ENCODE measurements around the gene OSBP2.

Gene OSBP2

GRCh38 chr22:30868663-30869385 is 174.2 kb downstream of the OSBP2 start:
- DNase-seq (ENCODE audit: low read depth), result no peak

- no peak for DNase-seq (ENCODE audit: low read depth)
These were observed 175.2 kb downstream of the OSBP2 start for GRCh38 chr22:30869667-30870395.

DNA sequence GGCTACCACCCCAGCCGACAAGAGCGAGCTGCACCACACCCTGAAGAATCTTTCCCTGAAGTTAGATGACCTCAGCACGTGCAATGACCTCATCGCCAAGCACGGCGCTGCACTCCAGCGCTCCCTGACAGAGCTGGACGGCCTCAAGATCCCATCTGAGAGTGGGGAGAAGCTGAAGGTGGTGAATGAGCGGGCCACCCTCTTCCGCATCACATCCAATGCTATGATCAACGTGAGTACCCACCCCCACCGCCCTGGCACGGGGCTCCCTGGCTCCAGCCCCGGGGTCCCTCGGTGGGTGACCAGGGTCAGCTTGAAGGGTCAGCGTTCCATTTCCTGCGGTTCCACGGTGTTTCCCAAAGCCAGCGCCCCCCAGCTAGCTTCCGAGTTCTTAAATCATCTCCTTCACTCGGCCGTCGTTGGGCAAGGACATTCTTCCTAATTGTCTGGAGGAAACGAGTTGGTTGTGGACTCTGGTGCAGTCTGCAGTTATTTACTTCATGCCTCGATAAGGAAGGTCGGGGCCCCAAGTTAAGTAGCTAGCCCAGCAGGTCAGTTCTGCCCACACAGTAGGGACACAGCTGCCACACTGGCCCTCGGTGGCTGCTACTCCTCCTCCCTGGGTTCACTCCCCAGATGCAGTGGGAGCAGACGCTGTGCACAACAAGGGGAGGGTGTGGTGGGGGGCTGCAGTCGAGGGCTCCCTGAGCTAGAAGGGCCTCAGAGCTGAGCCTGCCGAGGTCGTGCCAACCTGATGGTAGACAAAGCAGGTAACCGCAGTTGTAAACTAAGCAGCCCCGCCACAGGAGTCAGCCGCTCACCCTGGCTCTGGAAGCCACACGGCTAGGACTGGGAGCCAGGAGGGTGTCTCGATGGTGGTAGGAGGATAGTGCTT is 176.0 kb downstream of the OSBP2 start:
- no peak for DNase-seq (ENCODE audit: low read depth)

DNA sequence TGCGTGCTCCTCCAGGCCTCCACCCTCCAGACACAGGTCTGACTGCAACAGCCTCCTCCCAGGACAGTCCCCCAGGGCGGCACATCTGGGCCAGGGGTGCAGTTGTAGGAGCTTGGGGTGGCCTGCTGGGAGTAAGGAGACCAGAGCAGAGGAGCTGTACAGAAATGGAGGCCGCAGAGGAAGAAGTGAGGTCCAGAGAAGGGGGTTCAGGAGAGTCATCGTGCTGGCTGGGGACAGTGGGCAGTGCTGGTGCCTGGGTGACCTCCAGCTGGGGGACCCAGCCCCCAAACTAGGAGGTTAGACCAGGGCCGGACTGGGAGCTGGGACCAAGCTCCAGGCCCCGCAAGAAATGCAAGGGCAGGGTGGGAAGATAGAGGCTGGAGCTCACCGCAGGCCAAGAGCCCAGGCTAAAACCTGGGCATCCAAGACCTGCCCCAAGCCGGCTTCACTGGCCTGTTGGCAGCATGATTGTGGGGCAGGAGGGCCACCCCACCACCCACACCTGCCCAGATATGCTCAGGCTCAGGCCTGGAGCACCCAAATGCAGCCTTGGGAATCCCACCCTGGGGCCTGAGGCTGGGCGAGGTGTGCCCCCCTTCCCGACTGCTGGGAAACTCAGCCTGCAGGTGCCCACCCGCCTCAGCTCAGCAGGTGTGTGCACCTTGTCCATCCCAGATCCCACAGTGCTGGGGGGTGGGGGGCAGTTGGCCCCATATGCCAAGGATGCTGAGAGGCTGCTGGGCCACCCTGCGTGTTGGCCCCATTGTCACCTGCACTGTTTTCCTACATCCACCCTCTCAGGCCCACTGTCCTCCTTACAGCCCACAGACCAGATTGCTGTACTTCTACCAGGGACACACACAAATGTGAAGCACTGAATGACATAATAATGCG is 177.0 kb downstream of the OSBP2 start:
- DNase-seq (ENCODE audit: low read depth), result no peak

DNA sequence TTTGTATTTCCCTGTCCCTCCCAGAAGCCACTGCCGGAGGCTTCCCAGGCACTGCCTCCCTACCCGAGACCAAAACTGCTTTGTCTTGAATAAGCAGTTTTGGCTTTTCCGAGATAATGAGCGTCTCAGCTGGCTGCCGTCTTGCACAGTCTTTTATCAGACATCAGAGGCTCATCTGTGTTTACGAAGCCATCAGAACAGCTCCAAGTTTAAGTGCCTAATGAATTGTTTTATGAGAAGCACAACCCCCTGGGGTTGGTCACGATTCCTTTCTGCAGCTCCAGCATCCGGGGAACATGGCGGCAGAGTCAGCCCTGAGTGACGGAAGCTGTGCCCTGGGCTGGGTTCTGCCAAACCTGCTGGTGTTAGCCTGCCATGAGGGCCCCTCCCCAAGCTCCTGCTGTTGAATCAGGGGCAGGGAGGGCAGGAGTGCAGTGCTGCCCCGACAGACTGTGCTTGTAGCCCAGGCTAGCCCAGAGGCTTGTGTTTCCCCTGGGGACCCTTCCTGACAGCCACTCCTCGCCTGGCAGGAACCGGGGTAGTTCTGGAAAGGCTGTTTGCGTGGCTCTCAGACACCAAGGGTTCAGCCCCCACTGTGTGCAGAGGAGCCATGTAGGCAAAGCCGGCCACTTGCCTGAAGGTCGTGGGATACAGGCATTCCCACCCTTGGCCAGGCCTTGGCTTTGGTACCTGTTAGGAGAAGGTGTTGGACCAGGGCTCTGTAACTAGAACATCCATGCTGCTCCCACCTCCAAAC is 177.8 kb downstream of the OSBP2 start:
- DNase-seq (ENCODE audit: low read depth), result no peak

DNA sequence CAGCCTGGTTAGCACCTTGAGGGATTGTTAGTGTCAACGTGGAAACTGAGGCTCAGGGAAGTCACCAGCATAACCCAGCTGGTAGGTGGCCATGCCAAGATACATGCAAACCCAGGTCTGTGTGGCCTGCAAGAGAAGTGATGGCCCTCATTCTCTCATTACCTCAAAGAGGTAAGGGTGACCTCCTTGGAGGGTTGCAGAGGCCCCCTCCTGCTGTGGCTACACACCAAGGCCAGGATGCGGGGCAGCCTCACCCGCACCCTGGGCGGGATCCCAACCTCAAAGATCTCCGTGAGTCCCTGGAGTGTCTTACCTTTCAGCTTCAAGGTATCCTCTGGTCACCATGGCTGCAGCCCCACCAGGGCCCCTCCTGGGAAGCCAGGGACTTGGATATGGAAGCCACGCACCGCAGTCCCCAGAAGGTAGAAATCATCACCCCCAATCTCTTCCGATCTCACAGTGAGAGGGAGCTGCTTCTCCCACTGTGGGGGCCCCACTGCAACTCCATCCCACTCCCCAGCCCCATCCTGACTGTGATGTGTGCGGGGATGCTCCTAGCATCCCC is 178.5 kb downstream of the OSBP2 start:
- DNase-seq (ENCODE audit: low read depth), result no peak

DNA sequence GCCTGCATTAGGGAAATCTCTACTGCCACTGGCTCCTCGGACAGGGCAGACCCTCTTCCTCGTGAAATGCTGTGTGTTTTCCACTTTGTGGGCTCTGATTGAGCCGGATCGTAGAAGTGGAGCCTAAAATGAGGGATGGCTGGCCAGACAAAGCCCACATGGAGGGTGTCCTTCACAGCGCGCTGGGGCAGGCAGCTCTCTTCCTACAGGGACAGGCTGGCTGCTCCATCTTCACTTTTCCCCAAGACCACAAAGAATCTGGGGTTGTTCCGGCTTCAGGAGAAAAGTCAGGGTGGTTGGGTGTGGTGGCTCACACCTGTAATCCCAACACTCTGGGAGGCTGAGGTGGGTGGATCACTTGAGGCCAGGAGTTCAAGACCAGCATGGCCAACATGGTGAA is 179.0 kb downstream of the OSBP2 start:
- no peak for DNase-seq (ENCODE audit: low read depth)

DNA sequence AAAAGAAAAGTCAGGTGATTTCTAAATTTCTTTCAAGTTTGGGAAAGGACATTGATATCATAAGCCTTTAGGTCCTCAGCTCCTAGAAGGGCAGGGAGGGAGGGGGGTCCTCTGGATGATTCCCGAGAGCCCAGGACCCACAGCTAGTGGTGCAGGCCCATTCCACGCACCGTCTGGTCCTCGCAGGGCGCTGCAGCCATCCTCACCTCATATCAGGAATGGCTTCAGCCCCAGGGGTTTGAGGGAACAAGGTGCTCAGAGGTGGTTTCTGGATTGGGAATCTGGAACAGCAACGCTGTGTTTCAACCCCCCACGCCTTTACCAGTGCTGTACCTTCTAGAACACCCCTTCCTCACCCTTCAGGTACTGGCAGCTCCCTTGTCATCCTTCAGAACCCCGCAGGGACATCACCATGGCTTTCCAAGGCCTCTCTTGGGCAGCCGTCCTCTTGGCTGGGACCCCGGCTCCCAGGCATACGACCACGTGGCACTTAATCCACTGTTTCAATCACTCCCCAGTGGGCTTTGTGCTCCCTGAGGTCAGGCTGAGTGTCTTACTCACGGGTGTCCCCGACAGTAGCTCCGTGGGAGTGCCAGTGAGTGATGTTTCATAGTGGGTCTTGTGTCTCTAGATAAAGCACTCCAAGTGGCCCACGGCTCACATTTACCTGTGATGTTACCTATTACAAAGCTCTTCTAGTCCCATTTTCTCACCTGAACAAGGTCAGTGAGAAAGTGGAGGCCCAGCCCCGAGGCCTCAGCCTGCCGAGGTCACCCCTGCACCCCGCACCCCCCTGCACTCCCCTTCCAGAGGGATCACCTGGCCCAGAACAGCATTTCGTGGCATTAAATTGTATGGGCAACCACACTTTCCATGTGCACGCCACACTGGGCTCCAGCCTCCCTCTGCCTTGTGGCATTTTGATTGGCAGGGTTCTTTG is 180.0 kb downstream of the OSBP2 start:
- no peak for DNase-seq (ENCODE audit: low read depth)

GRCh38 chr22:30875481-30876215 is 181.0 kb downstream of the OSBP2 start:
- DNase-seq (ENCODE audit: low read depth), result no peak

GRCh38 chr22:30876221-30876751 is 181.6 kb downstream of the OSBP2 start:
- DNase-seq (ENCODE audit: low read depth), result no peak

DNA sequence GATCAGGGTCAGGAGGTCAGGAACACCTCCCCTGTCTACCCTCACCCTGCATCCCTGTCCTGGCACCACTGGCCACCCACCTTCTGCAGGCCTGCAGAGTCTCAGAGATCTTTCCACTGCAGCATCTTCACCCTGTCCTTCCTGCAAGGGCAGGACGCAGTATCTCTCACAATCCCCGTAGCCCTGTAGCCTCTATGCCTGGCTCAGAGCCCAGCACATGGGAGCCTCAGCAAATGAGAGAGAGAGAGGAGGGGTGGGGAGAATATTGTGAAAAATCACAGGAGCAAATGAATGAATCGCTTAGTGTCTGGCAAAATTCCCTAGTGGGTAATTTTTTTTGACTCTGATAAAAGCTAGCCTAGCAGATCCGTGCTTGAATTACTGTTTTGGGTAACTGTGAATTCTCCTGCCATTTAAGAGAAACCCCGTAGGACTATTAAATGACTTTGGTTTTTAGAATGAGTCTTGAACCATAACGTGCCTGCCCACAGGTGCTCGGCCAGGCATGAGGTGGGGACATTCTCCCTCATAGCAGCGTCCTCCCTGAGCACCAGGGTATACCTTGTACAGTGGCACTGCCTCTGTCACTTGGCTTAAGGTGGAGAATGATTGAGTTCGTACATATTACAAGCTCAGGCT is 182.4 kb downstream of the OSBP2 start:
- DNase-seq (ENCODE audit: low read depth), result no peak

- no peak for DNase-seq (ENCODE audit: low read depth)
These were observed 183.2 kb downstream of the OSBP2 start for GRCh38 chr22:30877662-30878515.

GRCh38 chr22:30878516-30879414 is 184.1 kb downstream of the OSBP2 start:
- DNase-seq (ENCODE audit: low read depth), result no peak

DNA sequence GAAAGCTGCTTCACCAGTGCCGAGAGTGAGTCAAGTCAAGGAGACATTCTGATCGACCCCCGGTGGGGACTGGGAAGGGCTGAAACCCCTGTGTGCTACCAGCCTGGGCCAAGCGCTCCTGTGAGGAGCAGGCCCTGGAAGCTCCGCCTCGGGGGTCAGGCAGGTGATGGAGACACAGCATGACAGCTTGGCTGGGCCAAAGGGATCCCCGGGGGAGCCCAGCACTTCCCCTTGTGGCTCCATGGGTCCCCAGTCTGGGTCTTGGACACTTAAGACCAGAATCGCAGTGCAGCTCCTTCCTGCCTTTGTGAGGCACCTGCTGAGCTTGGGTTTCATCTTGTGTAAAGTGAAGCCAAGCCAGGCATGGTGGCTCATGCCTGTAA is 184.7 kb downstream of the OSBP2 start:
- no peak for DNase-seq (ENCODE audit: low read depth)

DNA sequence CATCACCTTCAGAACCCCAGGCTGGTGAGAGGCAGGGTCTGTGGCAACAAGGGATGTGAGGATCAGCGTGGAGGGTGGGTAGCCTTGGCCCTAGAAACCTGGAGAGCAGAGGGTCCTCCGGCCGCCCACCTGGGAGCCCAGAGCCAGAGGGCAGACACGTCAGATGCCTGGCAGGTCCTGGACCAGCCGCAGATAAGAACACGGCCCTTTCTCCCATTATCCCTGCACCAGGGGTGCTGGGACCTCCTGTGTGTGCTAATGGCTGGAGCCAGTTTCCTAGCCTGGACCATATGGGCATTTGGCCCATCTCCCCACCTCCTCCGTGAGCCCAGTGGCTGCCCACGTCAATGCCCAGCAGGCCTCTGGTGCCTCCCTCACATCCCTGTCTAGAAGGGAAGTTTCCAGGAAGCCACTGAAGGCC is 185.5 kb downstream of the OSBP2 start:
- no peak for DNase-seq (ENCODE audit: low read depth)

DNA sequence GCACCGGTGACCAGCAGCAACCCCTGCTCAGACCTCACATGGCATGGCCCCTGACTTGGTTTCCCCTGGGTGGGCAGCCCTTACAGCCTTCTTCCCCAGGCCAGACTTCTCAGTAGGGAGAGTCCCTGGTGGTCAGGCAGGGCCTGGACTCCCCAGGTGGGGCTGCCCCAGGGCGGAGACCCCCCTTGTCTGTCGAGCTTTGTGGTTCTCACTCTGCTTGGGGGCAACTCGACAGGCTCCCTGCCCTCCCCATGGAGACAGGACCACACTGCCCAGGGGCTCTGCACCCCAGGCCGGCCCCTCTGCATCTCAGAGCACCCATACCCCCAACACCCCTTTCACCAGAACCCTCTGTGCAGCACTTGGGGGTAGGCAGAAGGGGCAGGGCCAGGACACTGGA is 186.2 kb downstream of the OSBP2 start:
- DNase-seq (ENCODE audit: low read depth), result no peak
